HG03469 (cell line): ENCODE measurements around the gene KRTAP3-2.

Experiments used
- ATAC-seq: cut with Tn5 transposase; IDR thresholded peaks from one replicate; pipeline ENCODE4 v1.9.1; 2021; ENCODE audit warnings: mild to moderate bottlenecking, moderate library complexity, moderate number of reproducible peaks; ENCODE audit not compliant: unreplicated experiment

The KRTAP3-2 gene

GRCh38 chr17:41012326-41013120 is 12.8 kb upstream of the KRTAP3-2 start:
- no peak for ATAC-seq

- no peak for ATAC-seq
Observed at GRCh38 chr17:41010441-41010840, 10.7 kb upstream of the KRTAP3-2 start.

- ATAC-seq: no peak
Observed at GRCh38 chr17:41009936-41010335, 10.2 kb upstream of the KRTAP3-2 start.

- ATAC-seq: no peak
Observed at GRCh38 chr17:41009301-41009760, 9.6 kb upstream of the KRTAP3-2 start.

GRCh38 chr17:41008811-41009210 is 9.1 kb upstream of the KRTAP3-2 start, which contains the start of gene KRTAP3-1:
KRTAP3-1 (minus strand) TSS chr17:41009128; CDS start chr17:41009074, 54 bp downstream.
- ATAC-seq: no peak

GRCh38 chr17:41004397-41004796 is 4.7 kb upstream of the KRTAP3-2 start:
- ATAC-seq: no peak

GRCh38 chr17:41003926-41004325 is 4.2 kb upstream of the KRTAP3-2 start:
- ATAC-seq: no peak

GRCh38 chr17:41002814-41003213 is 3.1 kb upstream of the KRTAP3-2 start:
- no peak for ATAC-seq

- ATAC-seq: no peak
Observed at GRCh38 chr17:41001795-41002194, 2.1 kb upstream of the KRTAP3-2 start.

GRCh38 chr17:40997361-40997760 is 2.3 kb downstream of the KRTAP3-2 start:
- ATAC-seq: no peak

- no peak for ATAC-seq
Observed at GRCh38 chr17:40996829-40997228, 2.9 kb downstream of the KRTAP3-2 start.

GRCh38 chr17:40995116-40995515 is 4.6 kb downstream of the KRTAP3-2 start:
- no peak for ATAC-seq

GRCh38 chr17:40993839-40994238 is 5.9 kb downstream of the KRTAP3-2 start, which contains the start of gene KRTAP3-3:
KRTAP3-3 (minus strand) TSS chr17:40994164; CDS start chr17:40994097, 67 bp downstream.
- ATAC-seq: no peak

GRCh38 chr17:40993084-40993483 is 6.6 kb downstream of the KRTAP3-2 start:
- ATAC-seq: no peak

- ATAC-seq: no peak
Observed at GRCh38 chr17:40992666-40993065, 7.0 kb downstream of the KRTAP3-2 start.

GRCh38 chr17:40986920-40987319 is 12.8 kb downstream of the KRTAP3-2 start:
- no peak for ATAC-seq

GRCh38 chr17:40984226-40984625 is 15.5 kb downstream of the KRTAP3-2 start, which contains the start of gene KRT40:
KRT40 (minus strand) TSS chr17:40984326; CDS start chr17:40984273, 53 bp downstream.
- ATAC-seq: no peak

GRCh38 chr17:40981115-40981514 is 18.6 kb downstream of the KRTAP3-2 start:
- no peak for ATAC-seq

GRCh38 chr17:40980596-40980995 is 19.1 kb downstream of the KRTAP3-2 start:
- ATAC-seq: no peak

GRCh38 chr17:40980117-40980516 is 19.6 kb downstream of the KRTAP3-2 start:
- ATAC-seq: no peak

- ATAC-seq: no peak
Observed at GRCh38 chr17:40978575-40979151, 21.0 kb downstream of the KRTAP3-2 start.

- no peak for ATAC-seq
Observed at GRCh38 chr17:40975516-40975915, 24.2 kb downstream of the KRTAP3-2 start.
